Tibial nerve (tissue), 3 donors: Measurements from ENCODE around the gene SPINT2.

Experiments used
- CTCF ChIP-seq, 5 experiments: fragments of 200-600 bp in 3 of 5; fragments of 450-650 bp in 2 of 5; sonication (generic) in 3 of 5; IDR thresholded peaks; one replicate each; pipeline ENCODE4 v1.5.1; 2016 to 2019; ENCODE audit warnings: antibody characterized with exemption in 5 of 5, mild to moderate bottlenecking in 3 of 5, moderate library complexity in 2 of 5
- POLR2A ChIP-seq, 2 donors: fragments of 450-650 bp; IDR thresholded peaks; one replicate each; pipeline ENCODE4 v1.6.1; 2017; ENCODE audit warnings: antibody characterized with exemption in 2 of 2, mild to moderate bottlenecking in 2 of 2, moderate library complexity in 2 of 2

DNA sequence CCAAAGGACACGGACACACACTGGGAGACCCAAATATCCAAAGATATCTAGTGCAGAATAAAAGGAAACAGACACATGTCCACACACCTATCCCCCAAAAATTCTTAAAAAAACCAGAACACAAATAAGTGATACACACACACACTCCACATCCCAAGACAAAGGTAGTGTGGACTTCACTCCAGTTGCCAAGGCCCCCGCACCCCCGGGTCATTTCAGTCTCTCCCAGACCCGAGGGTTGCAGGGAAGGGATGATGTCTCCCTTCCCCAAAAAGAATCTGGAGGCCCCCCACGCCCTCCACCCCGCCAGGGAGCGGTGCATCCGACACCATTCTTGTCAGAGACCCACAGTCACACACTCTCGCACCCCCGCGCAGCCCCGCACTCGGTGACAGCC lies 40.8 kb upstream of the SPINT2 start:
- TF ChIP-seq CTCF (IDR thresholded peaks at IDR 0.05) (no peak), POLR2A (IDR thresholded peaks at IDR 0.05) (no peak)
